ENCODE data around the gene MRGPRD.

GRCh38 chr11:69008737-69009440 is 28.1 kb upstream of the MRGPRD start:
- TF ChIP-seq CTCF (IDR thresholded peaks at IDR 0.05; ENCODE audit: low read depth, low read length) (no peak), MAX (IDR thresholded peaks at IDR 0.05; ENCODE audit: low read depth, low read length) (peak; percentile 56), POLR2A (IDR thresholded peaks at IDR 0.05; ENCODE audit: extremely low read depth, insufficient read length) (no peak)
